ENCODE data around the gene SLIT3. TPM values are rescaled to one million over a fixed set of nuclear protein-coding genes. Genes with fewer than 3 reads are reported as not detected.

SLIT3 gene
- total and polyA plus RNA-seq, 2 donors, result 8.4 to 9.2 TPM

DNA sequence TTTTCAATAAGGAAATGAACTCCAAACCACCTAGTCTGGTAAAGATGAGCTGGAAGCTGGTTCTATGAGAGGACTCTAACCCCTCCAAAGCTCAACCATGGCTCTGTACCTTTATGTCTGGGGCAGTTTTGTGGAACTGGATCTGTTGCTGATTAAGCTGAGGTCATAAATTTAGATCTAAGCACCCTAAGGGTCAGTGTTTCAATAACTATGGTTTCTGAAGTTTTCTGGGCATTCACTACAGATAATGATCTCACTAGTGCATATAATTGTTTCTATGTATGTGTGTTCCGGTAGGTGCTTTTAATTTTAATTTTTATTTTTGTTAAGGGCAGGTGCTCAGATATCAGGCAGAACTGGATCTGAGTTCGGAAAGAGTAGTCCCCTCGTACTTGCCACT, 463.1 kb downstream of the SLIT3 start:
- no peak overlapping the region for H3K4me3 ChIP-seq (ENCODE audit: low read length in 2 of 2)
- no peaks in the 10 kb centered on the region for H3K27me3 ChIP-seq (ENCODE audit: control insufficient read depth in 2 of 2, insufficient read depth in 1 of 2, low read length in 1 of 2)
- 64% methylated on average over 3 of the region's 3 CpGs for WGBS
- no peaks in the 10 kb centered on the region for H3K36me3 ChIP-seq (ENCODE audit: control insufficient read depth in 2 of 2, insufficient read depth in 2 of 2, low read length in 1 of 2)
- no peak for DNase-seq (ENCODE audit: low read depth in 6 of 9, low spot score in 9 of 9)
- peaks cover 3 to 5% of the 10 kb centered on the region in 2 donors for H3K4me1 ChIP-seq (ENCODE audit: control insufficient read depth in 2 of 2, insufficient read depth in 2 of 2, low read length in 2 of 2)
- H3K9me3 ChIP-seq (ENCODE audit: control insufficient read depth in 2 of 2, insufficient read depth in 1 of 2, low read length in 1 of 2), result no peaks in the 10 kb centered on the region
- H3K27ac ChIP-seq (ENCODE audit: low read depth in 1 of 2, low read length in 1 of 2), result no peak overlapping the region

DNA sequence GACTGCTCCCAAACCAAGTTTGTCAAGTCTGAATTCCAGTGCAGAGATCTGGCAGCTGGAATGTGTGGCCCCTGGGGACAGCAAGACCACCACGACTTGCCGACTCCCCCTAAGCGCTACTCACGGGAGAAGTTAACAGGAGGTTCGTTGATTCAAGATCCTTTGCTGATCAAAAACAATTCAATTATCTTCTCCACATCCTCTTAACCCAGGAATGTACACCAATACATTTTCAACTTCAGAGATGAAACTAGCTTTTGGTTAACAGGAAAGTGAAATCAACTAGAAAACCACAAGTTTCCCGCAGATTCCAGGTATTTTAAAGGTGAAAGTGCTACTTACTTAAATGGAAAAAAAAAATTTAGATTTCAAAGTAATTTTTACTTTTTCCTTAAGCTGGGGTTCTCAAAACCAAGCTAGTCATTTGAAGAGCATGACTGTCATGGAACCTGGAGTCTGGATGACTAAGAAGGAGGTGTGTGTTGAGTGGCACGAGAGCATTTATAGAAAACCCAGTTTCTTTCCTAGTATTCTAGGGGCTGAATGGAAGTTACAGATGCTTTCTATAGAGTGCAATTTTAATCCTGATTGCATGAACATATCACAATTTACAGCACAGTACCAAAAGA, 464.2 kb downstream of the SLIT3 start:
- DNase-seq (ENCODE audit: low read depth in 6 of 9, low spot score in 9 of 9), result no peak
- no peaks in the 10 kb centered on the region for H3K4me1 ChIP-seq (ENCODE audit: control insufficient read depth in 2 of 2, insufficient read depth in 2 of 2, low read length in 2 of 2)
- 64% methylated on average over 7 of the region's 7 CpGs for WGBS

DNA sequence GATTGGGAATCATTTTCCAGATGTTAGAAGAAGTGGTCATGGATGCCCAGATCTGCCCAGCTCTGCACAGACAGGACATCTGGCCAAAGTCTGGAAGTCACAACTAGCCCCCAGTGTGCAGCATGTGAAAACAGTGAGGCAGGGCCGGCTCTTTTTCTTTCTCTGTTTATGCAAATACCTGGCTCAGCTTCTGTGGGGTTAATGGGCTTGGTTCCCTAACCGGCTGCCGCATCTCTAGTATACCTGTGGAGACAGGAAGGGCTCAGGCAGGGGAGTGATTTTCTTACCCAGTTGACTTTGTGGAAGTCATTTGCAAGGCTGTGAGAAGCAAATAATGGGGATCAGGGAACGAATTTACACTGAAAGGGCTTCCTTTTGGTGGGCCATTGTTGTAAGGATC, 467.0 kb downstream of the SLIT3 start:
- Histone ChIP-seq H3K27me3 (ENCODE audit: control insufficient read depth in 2 of 2, insufficient read depth in 1 of 2, low read length in 1 of 2) (no peaks in the 10 kb centered on the region), H3K27ac (ENCODE audit: low read depth in 1 of 2, low read length in 1 of 2) (no peak overlapping the region), H3K36me3 (ENCODE audit: control insufficient read depth in 2 of 2, insufficient read depth in 2 of 2, low read length in 1 of 2) (no peaks in the 10 kb centered on the region), H3K4me3 (ENCODE audit: low read length in 2 of 2) (no peak overlapping the region), H3K9me3 (ENCODE audit: control insufficient read depth in 2 of 2, insufficient read depth in 1 of 2, low read length in 1 of 2) (no peaks in the 10 kb centered on the region), H3K4me1 (ENCODE audit: control insufficient read depth in 2 of 2, insufficient read depth in 2 of 2, low read length in 2 of 2) (no peaks in the 10 kb centered on the region)
- no peak for DNase-seq (ENCODE audit: low read depth in 6 of 9, low spot score in 9 of 9)
- 94% methylated on average over 4 of the region's 4 CpGs for WGBS

More for the DNA sequence above, 464.2 kb downstream of the SLIT3 start:
- no peak overlapping the region for H3K27ac ChIP-seq (ENCODE audit: low read depth in 1 of 2, low read length in 1 of 2)
- H3K27me3 ChIP-seq (ENCODE audit: control insufficient read depth in 2 of 2, insufficient read depth in 1 of 2, low read length in 1 of 2), result no peaks in the 10 kb centered on the region
- H3K36me3 ChIP-seq (ENCODE audit: control insufficient read depth in 2 of 2, insufficient read depth in 2 of 2, low read length in 1 of 2), result no peaks in the 10 kb centered on the region
- H3K9me3 ChIP-seq (ENCODE audit: control insufficient read depth in 2 of 2, insufficient read depth in 1 of 2, low read length in 1 of 2), result no peaks in the 10 kb centered on the region
- H3K4me3 ChIP-seq (ENCODE audit: low read length in 2 of 2), result no peak overlapping the region

DNA sequence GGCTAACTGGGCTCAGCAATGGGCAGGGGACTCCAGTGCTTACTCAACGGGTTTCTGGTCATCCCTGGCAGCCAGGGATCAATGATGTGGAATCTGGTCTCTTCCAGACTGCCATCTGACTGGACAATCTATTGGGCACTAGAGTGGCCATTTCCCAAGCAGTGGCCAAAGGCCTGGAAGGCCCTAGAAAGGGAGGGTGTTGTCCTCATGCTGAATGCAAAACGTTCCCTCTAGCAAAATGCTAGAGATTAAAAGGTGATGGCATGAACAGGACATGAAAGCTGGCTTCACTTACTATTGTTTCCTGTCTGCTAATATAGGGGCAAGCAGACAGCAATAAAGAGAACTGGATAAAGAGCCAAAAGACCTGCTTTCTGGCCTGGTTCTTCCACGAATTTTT, 467.6 kb downstream of the SLIT3 start:
- Histone ChIP-seq H3K9me3 (ENCODE audit: control insufficient read depth in 2 of 2, insufficient read depth in 1 of 2, low read length in 1 of 2) (no peaks in the 10 kb centered on the region), H3K4me1 (ENCODE audit: control insufficient read depth in 2 of 2, insufficient read depth in 2 of 2, low read length in 2 of 2) (no peaks in the 10 kb centered on the region), H3K36me3 (ENCODE audit: control insufficient read depth in 2 of 2, insufficient read depth in 2 of 2, low read length in 1 of 2) (no peaks in the 10 kb centered on the region), H3K27ac (ENCODE audit: low read depth in 1 of 2, low read length in 1 of 2) (no peak overlapping the region), H3K4me3 (ENCODE audit: low read length in 2 of 2) (no peak overlapping the region), H3K27me3 (ENCODE audit: control insufficient read depth in 2 of 2, insufficient read depth in 1 of 2, low read length in 1 of 2) (no peaks in the 10 kb centered on the region)
- 45% methylated on average over 3 of the region's 3 CpGs for WGBS
- DNase-seq (ENCODE audit: low read depth in 6 of 9, low spot score in 9 of 9), result no peak

DNA sequence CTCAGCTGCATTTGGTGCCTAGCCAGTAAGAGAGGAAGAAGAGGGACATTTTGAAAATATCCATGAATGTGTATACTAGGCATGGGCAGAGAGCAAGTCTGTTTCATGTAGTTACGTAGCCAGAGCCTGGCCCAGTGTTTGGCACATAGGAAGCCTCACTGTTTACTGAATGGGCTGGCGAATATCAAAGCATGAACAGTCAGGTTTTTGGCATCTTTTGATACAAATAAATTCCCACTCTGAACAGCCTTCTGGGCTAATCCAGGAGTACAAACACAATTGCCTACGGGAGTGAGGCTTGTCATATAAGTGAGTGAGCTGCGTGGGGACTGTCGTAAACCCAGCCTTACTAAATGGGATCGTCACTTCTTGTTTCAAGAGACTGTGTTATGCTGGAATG, 468.6 kb downstream of the SLIT3 start:
- no peaks in the 10 kb centered on the region for H3K27me3 ChIP-seq (ENCODE audit: control insufficient read depth in 2 of 2, insufficient read depth in 1 of 2, low read length in 1 of 2)
- no peaks in the 10 kb centered on the region for H3K9me3 ChIP-seq (ENCODE audit: control insufficient read depth in 2 of 2, insufficient read depth in 1 of 2, low read length in 1 of 2)
- no peak overlapping the region for H3K27ac ChIP-seq (ENCODE audit: low read depth in 1 of 2, low read length in 1 of 2)
- 98% methylated on average over 6 of the region's 6 CpGs for WGBS
- H3K36me3 ChIP-seq (ENCODE audit: control insufficient read depth in 2 of 2, insufficient read depth in 2 of 2, low read length in 1 of 2), result no peaks in the 10 kb centered on the region
- H3K4me3 ChIP-seq (ENCODE audit: low read length in 2 of 2), result no peak overlapping the region
- no peaks in the 10 kb centered on the region for H3K4me1 ChIP-seq (ENCODE audit: control insufficient read depth in 2 of 2, insufficient read depth in 2 of 2, low read length in 2 of 2)
- no peak for DNase-seq (ENCODE audit: low read depth in 6 of 9, low spot score in 9 of 9)

DNA sequence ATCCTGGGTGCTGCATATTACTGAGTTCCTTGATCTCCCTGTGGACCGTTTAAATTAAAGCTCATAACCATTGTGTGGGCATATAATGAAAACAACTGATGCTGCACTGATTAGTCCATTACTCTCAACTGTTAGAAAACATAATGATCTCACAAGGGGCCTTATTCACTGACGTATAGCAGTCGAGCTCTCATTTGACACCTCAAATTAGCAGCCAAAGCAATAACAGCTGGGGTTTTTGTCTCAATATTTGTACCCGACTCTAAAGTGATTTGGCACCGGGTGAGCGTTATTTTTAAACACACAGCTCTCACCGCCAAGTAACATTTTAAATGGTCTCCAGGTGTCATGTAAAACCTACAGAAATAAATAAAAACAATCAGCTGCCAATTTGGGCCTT, 469.6 kb downstream of the SLIT3 start:
- H3K4me3 ChIP-seq (ENCODE audit: low read length in 2 of 2), result no peak overlapping the region
- no peak overlapping the region for H3K27ac ChIP-seq (ENCODE audit: low read depth in 1 of 2, low read length in 1 of 2)
- WGBS, result 96% methylated on average over 7 of the region's 7 CpGs
- no peak for DNase-seq (ENCODE audit: low read depth in 6 of 9, low spot score in 9 of 9)
- no peaks in the 10 kb centered on the region for H3K36me3 ChIP-seq (ENCODE audit: control insufficient read depth in 2 of 2, insufficient read depth in 2 of 2, low read length in 1 of 2)
- H3K4me1 ChIP-seq (ENCODE audit: control insufficient read depth in 2 of 2, insufficient read depth in 2 of 2, low read length in 2 of 2), result no peaks in the 10 kb centered on the region
- no peaks in the 10 kb centered on the region for H3K9me3 ChIP-seq (ENCODE audit: control insufficient read depth in 2 of 2, insufficient read depth in 1 of 2, low read length in 1 of 2)
- H3K27me3 ChIP-seq (ENCODE audit: control insufficient read depth in 2 of 2, insufficient read depth in 1 of 2, low read length in 1 of 2), result no peaks in the 10 kb centered on the region

DNA sequence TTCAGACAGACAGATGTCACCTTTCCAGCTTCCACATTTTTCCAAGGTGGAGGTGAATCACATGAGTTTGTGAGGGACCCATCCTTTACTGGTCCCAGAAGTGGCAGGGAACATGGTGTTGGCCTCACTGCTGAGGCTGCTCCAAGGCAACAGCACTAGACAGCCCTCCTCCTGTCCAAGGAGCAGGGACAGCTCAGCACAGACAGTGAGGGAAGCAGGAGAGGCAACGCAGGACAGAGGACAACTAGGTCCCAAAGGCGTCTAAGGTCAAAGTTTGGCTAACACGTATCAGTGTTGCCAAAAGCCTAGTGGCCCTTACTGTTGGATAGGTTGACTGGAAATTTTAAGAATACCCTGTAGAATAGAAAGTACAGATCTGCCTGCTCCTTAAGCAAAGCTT, 470.1 kb downstream of the SLIT3 start:
- Histone ChIP-seq H3K27me3 (ENCODE audit: control insufficient read depth in 2 of 2, insufficient read depth in 1 of 2, low read length in 1 of 2) (no peaks in the 10 kb centered on the region), H3K4me1 (ENCODE audit: control insufficient read depth in 2 of 2, insufficient read depth in 2 of 2, low read length in 2 of 2) (no peaks in the 10 kb centered on the region), H3K4me3 (ENCODE audit: low read length in 2 of 2) (no peak overlapping the region), H3K27ac (ENCODE audit: low read depth in 1 of 2, low read length in 1 of 2) (no peak overlapping the region), H3K9me3 (ENCODE audit: control insufficient read depth in 2 of 2, insufficient read depth in 1 of 2, low read length in 1 of 2) (no peaks in the 10 kb centered on the region), H3K36me3 (ENCODE audit: control insufficient read depth in 2 of 2, insufficient read depth in 2 of 2, low read length in 1 of 2) (no peaks in the 10 kb centered on the region)
- DNase-seq (ENCODE audit: low read depth in 6 of 9, low spot score in 9 of 9), result no peak
- WGBS, result 99% methylated on average over 3 of the region's 3 CpGs

DNA sequence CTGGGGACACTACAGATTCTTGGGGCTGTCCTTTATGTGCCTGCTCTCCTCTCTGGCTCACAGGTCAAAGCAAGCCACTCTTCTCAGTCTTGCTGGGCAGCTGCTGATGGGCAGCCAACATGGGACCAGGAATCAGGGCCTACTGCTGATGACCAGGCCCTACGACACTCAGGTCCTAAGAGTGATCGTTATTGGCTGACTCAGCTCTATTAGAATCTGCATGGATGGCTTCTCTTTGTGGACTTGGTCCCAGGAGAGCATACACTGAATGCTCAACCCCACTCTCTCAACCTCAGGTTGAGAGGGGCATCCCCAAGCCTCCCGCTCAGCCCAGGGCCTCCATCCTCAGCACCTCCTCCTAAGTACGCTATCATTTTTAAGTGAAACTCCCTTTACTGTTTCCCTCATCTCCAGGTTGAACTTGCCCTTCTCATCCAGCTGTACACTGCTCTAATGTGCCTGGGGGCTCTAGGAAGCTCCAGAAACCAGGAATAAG, 471.0 kb downstream of the SLIT3 start:
- Histone ChIP-seq H3K27me3 (ENCODE audit: control insufficient read depth in 2 of 2, insufficient read depth in 1 of 2, low read length in 1 of 2) (no peaks in the 10 kb centered on the region), H3K4me3 (ENCODE audit: low read length in 2 of 2) (no peak overlapping the region), H3K4me1 (ENCODE audit: control insufficient read depth in 2 of 2, insufficient read depth in 2 of 2, low read length in 2 of 2) (no peaks in the 10 kb centered on the region), H3K27ac (ENCODE audit: low read depth in 1 of 2, low read length in 1 of 2) (no peak overlapping the region), H3K9me3 (ENCODE audit: control insufficient read depth in 2 of 2, insufficient read depth in 1 of 2, low read length in 1 of 2) (no peaks in the 10 kb centered on the region), H3K36me3 (ENCODE audit: control insufficient read depth in 2 of 2, insufficient read depth in 2 of 2, low read length in 1 of 2) (no peaks in the 10 kb centered on the region)
- over 99% methylated on average over 4 of the region's 4 CpGs for WGBS
- no peak for DNase-seq (ENCODE audit: low read depth in 6 of 9, low spot score in 9 of 9)

DNA sequence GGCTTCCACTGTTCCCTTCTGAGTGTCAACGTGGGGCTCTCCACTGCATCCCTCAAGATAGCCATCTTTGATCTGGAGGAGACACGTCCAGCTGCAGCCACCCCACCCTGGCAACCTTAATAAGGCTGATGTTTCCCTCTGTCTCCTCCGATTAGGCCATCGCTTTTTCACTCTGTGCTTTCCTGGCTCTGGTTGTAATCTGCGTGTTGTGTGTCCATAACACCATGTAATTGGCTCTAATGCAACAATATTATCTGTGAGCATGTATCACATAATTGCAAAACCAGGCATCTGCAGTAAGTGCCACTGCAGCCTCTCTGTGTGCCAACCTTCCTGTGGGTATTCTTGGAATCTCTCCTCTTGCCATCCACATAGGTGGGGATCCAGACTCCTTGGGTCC, 471.9 kb downstream of the SLIT3 start:
- Histone ChIP-seq H3K27me3 (ENCODE audit: control insufficient read depth in 2 of 2, insufficient read depth in 1 of 2, low read length in 1 of 2) (no peaks in the 10 kb centered on the region), H3K4me1 (ENCODE audit: control insufficient read depth in 2 of 2, insufficient read depth in 2 of 2, low read length in 2 of 2) (no peaks in the 10 kb centered on the region), H3K9me3 (ENCODE audit: control insufficient read depth in 2 of 2, insufficient read depth in 1 of 2, low read length in 1 of 2) (no peaks in the 10 kb centered on the region), H3K36me3 (ENCODE audit: control insufficient read depth in 2 of 2, insufficient read depth in 2 of 2, low read length in 1 of 2) (no peaks in the 10 kb centered on the region), H3K4me3 (ENCODE audit: low read length in 2 of 2) (no peak overlapping the region), H3K27ac (ENCODE audit: low read depth in 1 of 2, low read length in 1 of 2) (no peak overlapping the region)
- no peak for DNase-seq (ENCODE audit: low read depth in 6 of 9, low spot score in 9 of 9)
- 96% methylated on average over 5 of the region's 5 CpGs for WGBS

Measured in thymus (tissue), 11 donors.